Heart right ventricle (tissue), 16 donors: ENCODE measurements around the gene STK11IP. TPM values are rescaled to one million over a fixed set of nuclear protein-coding genes. Genes with fewer than 3 reads are reported as not detected.

Source experiments
- ATAC-seq, 8 donors: fragments of 200-7000 bp; cut with Tn5 transposase; one replicate each; pipeline ENCODE4 v1.9.1; 2020; ENCODE audit warnings: mild to moderate bottlenecking in 8 of 8, moderate library complexity in 8 of 8, moderate number of reproducible peaks in 1 of 8
- DNase-seq, 2 donors: peaks; one replicate each; pipeline ENCODE4 v3.0.0-alpha.2; 2020
- H3K27ac ChIP-seq, 10 donors: fragments of 200-600 bp; sonication (generic) in 2 of 10; one replicate each; pipeline versions ENCODE4 v1.5.0 to v1.8.0; 2020 to 2022; ENCODE audit warnings: mild to moderate bottlenecking in 3 of 10
- H3K27me3 ChIP-seq, 7 donors: fragments of 200-600 bp; one replicate each; pipeline ENCODE4 v1.8.0; 2021 to 2022; ENCODE audit warnings: mild to moderate bottlenecking in 2 of 7
- H3K36me3 ChIP-seq, 9 donors: fragments of 200-600 bp; sonication (generic) in 1 of 9; one replicate each; pipeline versions ENCODE4 v1.5.0 to v1.8.0; 2020 to 2022; ENCODE audit warnings: mild to moderate bottlenecking in 2 of 9
- H3K4me1 ChIP-seq, 9 donors: fragments of 200-600 bp; sonication (generic) in 1 of 9; one replicate each; pipeline versions ENCODE4 v1.5.0 to v1.8.0; 2020 to 2022; ENCODE audit warnings: mild to moderate bottlenecking in 4 of 9
- H3K4me3 ChIP-seq, 10 donors: fragments of 200-600 bp; sonication (generic) in 2 of 10; one replicate each; pipeline versions ENCODE4 v1.5.0 to v1.8.0; 2020 to 2022; ENCODE audit warnings: mild to moderate bottlenecking in 7 of 10, moderate library complexity in 2 of 10
- H3K9me3 ChIP-seq, 11 donors: fragments of 200-600 bp in 10 of 11; sonication (generic) in 2 of 11; one replicate each; pipeline versions ENCODE4 v1.5.0 to v1.8.0; 2013 to 2022; ENCODE audit warnings: mild to moderate bottlenecking in 2 of 11, control low read depth in 1 of 11, moderate library complexity in 1 of 11
- CTCF ChIP-seq, 9 donors: fragments of 200-600 bp; sonication (generic) in 2 of 9; IDR thresholded peaks; one replicate each; pipeline versions ENCODE4 v1.5.0 to v1.8.0; 2021 to 2022; ENCODE audit warnings: antibody characterized with exemption in 9 of 9, mild to moderate bottlenecking in 5 of 9, moderate library complexity in 1 of 9
- WGBS, 2 donors: extraction: QIAGEN DNeasy Blood & Tissue Kit; methylation state at CpG; one replicate each; pipeline ENCODE4 v1.1.7; 2013; ENCODE audit warnings: inconsistent platforms in 1 of 2; 5-methylcytosine and 5-hydroxymethylcytosine counted together
- intact Hi-C, 10 donors: fragments of 100-400 bp; cut with DNase I; formaldehyde crosslinking; loops; one replicate each; pipeline versions ENCODE4 v1.11.1 to v1.14.2; 2022
- polyA plus RNA-seq, 2 donors: library from polyadenylated mRNA; stranded (reverse); fragments of 200-250 nt; gene quantifications; one replicate each; pipeline ENCODE4 v1.2.3, GENCODE V29; 2013
- total RNA-seq, 10 donors: library from RNA; stranded (reverse); fragmentation: NEBNext Ultra II Directional in 3 of 10; extraction: Animal tissue kit (Norgen Biotek cat#: 25700) in 3 of 10; gene quantifications; one replicate each; pipeline versions ENCODE4 v1.2.1 to v1.2.4, GENCODE V29; 2021 to 2023
- donor health status: Arrhythmogenic right ventricular cardiomyopathy.
- donor health status: ischemic (EF 13 %, LVEDD 7.1; RV severe dilation, severe dysfunction).
- donor health status: healthy with polysubstance abuse.
- donor health status: DM: no; HTN: yes; CAD: no.
- donor health status: DM: no; HTN: no; CAD: no.
- donor health status: ischemic (EF 25% LVEDD 6.9; RV normal size, moderate dysfunction).
- donor health status: ischemic (EF 25% LVEDD 5.7; RV mildly dilated, moderate dysfunction).
- donor health status: healthy.
- donor health status: DM: yes; HTN: yes; CAD: no.
- donor health status: Ischemic cardiomyopathy.
- donor health status: ischemic (EF 35%, LVEDD 5.7; RV mildly dilated, moderate dysfunction).
- donor health status: nonischemic (EF 11% LVEDD 7.7; RV severe dilation, severe dysfunction).
- donor health status: DM: yes; HTN: yes; CAD: no.
- donor health status: PGD.
- donor health status: ischemic (EF 29% LVEDD 5.4; RV normal size, mild dysfunction).
- donor health status: nonischemic (EF 23%, LVEDD 6.1; RV moderate dilation, normal function).

Gene STK11IP
- total and polyA plus RNA-seq, 12 donors, result 7.2 to 27.4 (median 13.4) TPM

GRCh38 chr2:219574484-219575311 lies 23.0 kb upstream of the STK11IP start:
- no peak for TF ChIP-seq CTCF (IDR thresholded peaks at IDR 0.05)
- Histone ChIP-seq H3K4me1 (peaks cover 2 to 33% (median 10%) of the 10 kb centered on the region in 9 donors), H3K36me3 (peaks cover 0 to under 1% (median 0%) of the 10 kb centered on the region in 9 donors), H3K27me3 (peaks cover 0 to 36% (median 3%) of the 10 kb centered on the region in 7 donors), H3K9me3 (no peaks in the 10 kb centered on the region), H3K27ac (peak overlapping the region in 3 of 10 donors; percentile 15 to 51 (median 23)), H3K4me3 (no peak overlapping the region)
- intact Hi-C loops, result loop anchor here in 2 of 10 donors (5.0 kb wide), 3 partner anchors 48 to 68 kb away; partner anchors contain the start of gene SLC4A3 (in 1 of the 2)
- 81 to 87% methylated on average over 22 of the region's 22 CpGs for WGBS, 2 donors
- no peak for DNase-seq
- peak in 2 of 8 donors; percentile 2 to 14 for ATAC-seq

- no peak overlapping the region for H3K27ac ChIP-seq
- ATAC-seq, result no peak
- no peaks in the 10 kb centered on the region for H3K36me3 ChIP-seq
- DNase-seq, result no peak
- intact Hi-C loops, result no loop called here
- no peaks in the 10 kb centered on the region for H3K9me3 ChIP-seq
- H3K27me3 ChIP-seq, result peaks cover 0 to 26% (median 3%) of the 10 kb centered on the region in 7 donors
- peaks cover 0 to 26% (median 4%) of the 10 kb centered on the region in 9 donors for H3K4me1 ChIP-seq
- 86 to 87% methylated on average over 6 of the region's 6 CpGs for WGBS, 2 donors
- no peak for TF ChIP-seq CTCF (IDR thresholded peaks at IDR 0.05)
- H3K4me3 ChIP-seq, result no peak overlapping the region
Observed at GRCh38 chr2:219575566-219576504, 21.8 kb upstream of the STK11IP start.

- no peak for TF ChIP-seq CTCF (IDR thresholded peaks at IDR 0.05)
- Histone ChIP-seq H3K27ac (no peak overlapping the region), H3K36me3 (no peaks in the 10 kb centered on the region), H3K4me1 (peaks cover 0 to 22% (median under 1%) of the 10 kb centered on the region in 9 donors), H3K9me3 (no peaks in the 10 kb centered on the region), H3K27me3 (peaks cover 0 to 17% (median 3%) of the 10 kb centered on the region in 7 donors), H3K4me3 (no peak overlapping the region)
- intact Hi-C loops, result no loop called here
- DNase-seq (no peak), ATAC-seq (peak in 2 of 8 donors; percentile 31 to 35)
- WGBS, 2 donors, result 22 to 24% methylated on average over 15 of the region's 15 CpGs
Observed at GRCh38 chr2:219576505-219577388, 20.9 kb upstream of the STK11IP start.
